ENCODE measurements around the gene RNF44.

DNA sequence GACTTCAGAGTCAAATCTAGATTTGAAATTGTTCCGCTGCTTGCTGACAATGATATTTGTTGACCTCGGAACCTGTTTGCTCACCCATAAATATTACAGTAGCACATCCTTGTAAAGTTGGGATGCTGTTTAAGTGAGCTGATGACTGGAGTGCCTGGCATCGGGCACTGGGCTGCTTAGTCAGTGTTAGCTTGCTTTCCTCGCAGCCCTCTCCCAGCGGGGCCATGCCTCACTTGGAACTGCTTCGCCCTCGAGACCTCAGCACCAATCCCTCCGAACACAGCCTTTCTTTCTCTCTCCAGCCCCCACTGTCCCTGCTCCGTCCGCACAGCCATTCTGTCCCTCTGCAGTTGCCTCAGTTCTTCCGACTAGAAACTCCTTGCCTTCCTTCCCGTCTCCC is 23.4 kb downstream of the RNF44 start:
- TF ChIP-seq, protein P1, sequence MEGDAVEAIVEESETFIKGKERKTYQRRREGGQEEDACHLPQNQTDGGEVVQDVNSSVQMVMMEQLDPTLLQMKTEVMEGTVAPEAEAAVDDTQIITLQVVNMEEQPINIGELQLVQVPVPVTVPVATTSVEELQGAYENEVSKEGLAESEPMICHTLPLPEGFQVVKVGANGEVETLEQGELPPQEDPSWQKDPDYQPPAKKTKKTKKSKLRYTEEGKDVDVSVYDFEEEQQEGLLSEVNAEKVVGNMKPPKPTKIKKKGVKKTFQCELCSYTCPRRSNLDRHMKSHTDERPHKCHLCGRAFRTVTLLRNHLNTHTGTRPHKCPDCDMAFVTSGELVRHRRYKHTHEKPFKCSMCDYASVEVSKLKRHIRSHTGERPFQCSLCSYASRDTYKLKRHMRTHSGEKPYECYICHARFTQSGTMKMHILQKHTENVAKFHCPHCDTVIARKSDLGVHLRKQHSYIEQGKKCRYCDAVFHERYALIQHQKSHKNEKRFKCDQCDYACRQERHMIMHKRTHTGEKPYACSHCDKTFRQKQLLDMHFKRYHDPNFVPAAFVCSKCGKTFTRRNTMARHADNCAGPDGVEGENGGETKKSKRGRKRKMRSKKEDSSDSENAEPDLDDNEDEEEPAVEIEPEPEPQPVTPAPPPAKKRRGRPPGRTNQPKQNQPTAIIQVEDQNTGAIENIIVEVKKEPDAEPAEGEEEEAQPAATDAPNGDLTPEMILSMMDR (conservative IDR thresholded peaks at IDR 0.05; ENCODE audit: low read depth, low read length): no peak
- no peak for TF ChIP-seq BHLHE40 (IDR thresholded peaks at IDR 0.05; ENCODE audit: low read depth, low read length)
- TF ChIP-seq CEBPB (IDR thresholded peaks at IDR 0.05; ENCODE audit: low read depth, low read length): no peak
- TF ChIP-seq FOS (IDR thresholded peaks at IDR 0.05; ENCODE audit: low read depth, low read length): no peak
- TF ChIP-seq RAD21 (IDR thresholded peaks at IDR 0.05; ENCODE audit: low read length): no peak
- no peak for TF ChIP-seq SMC3 (IDR thresholded peaks at IDR 0.05; ENCODE audit: low read depth, low read length)
- TF ChIP-seq MXI1 (IDR thresholded peaks at IDR 0.05; ENCODE audit: borderline replicate concordance, low read depth, low read length): no peak
- TF ChIP-seq, protein P2, sequence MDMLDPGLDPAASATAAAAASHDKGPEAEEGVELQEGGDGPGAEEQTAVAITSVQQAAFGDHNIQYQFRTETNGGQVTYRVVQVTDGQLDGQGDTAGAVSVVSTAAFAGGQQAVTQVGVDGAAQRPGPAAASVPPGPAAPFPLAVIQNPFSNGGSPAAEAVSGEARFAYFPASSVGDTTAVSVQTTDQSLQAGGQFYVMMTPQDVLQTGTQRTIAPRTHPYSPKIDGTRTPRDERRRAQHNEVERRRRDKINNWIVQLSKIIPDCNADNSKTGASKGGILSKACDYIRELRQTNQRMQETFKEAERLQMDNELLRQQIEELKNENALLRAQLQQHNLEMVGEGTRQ (IDR thresholded peaks at IDR 0.05; ENCODE audit: low read depth, low read length): no peak

Data from IMR-90 (cell line).